H1 (cell line): ENCODE results near the gene NLRX1. TPM values are rescaled to one million over a fixed set of nuclear protein-coding genes. Genes with fewer than 3 reads are reported as not detected.

Source experiments
- CHD7 ChIP-seq: fragments of 300-600 bp; sonication (generic); IDR thresholded peaks from 2 replicates; pipeline ENCODE4 v1.7.1; 2012; ENCODE audit warnings: low read length, moderate library complexity, mild to moderate bottlenecking, inconsistent platforms; ENCODE audit not compliant: insufficient replicate concordance
- RFX5 ChIP-seq: IDR thresholded peaks from 2 replicates; pipeline ENCODE4 v1.6.1; 2011; ENCODE audit warnings: low read depth, low read length, improper control_type of control experiment, borderline replicate concordance
- SIX5 ChIP-seq: IDR thresholded peaks from 2 replicates; pipeline ENCODE4 v1.6.1; 2011; ENCODE audit warnings: mild to moderate bottlenecking, low read depth, low read length
- polyA plus RNA-seq, 7 experiments: library from polyadenylated mRNA; depleted of rRNA in 3 of 7; stranded (reverse) in 5 of 7; unstranded in 2 of 7; fragments of >200 nt in 5 of 7; fragments of 200-250 nt in 2 of 7; gene quantifications; 1 replicate in 5 of 7; 2 replicates in 1 of 7; 4 replicates in 1 of 7; pipeline versions ENCODE4 v1.2.1 to v1.2.3, GENCODE V29; 2011 to 2013; ENCODE audit warnings: missing spikeins in 2 of 7, mixed read lengths in 2 of 7
- total RNA-seq: library from RNA; stranded (reverse); fragmentation: NEBNext Ultra II Directional; extraction: Animal tissue kit (Norgen Biotek cat#: 25700); gene quantifications from 2 replicates; pipeline ENCODE4 v1.2.1, GENCODE V29; 2021
- TF ChIP-seq, protein P1 (sequence below): IDR thresholded peaks from 2 replicates; pipeline ENCODE4 v1.6.1; 2012; ENCODE audit warnings: low read length, inconsistent platforms

Gene NLRX1
- total and polyA plus RNA-seq, 2 of the 8 experiments (the other 6 are each of a cell fraction or from before 2014, with no cell fraction given), result 13.2 to 18.6 TPM

GRCh38 chr11:119210050-119210449 is 41.5 kb downstream of the NLRX1 start (continued):
- TF ChIP-seq, protein P1, sequence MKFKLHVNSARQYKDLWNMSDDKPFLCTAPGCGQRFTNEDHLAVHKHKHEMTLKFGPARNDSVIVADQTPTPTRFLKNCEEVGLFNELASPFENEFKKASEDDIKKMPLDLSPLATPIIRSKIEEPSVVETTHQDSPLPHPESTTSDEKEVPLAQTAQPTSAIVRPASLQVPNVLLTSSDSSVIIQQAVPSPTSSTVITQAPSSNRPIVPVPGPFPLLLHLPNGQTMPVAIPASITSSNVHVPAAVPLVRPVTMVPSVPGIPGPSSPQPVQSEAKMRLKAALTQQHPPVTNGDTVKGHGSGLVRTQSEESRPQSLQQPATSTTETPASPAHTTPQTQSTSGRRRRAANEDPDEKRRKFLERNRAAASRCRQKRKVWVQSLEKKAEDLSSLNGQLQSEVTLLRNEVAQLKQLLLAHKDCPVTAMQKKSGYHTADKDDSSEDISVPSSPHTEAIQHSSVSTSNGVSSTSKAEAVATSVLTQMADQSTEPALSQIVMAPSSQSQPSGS, result no peak
- TF ChIP-seq RFX5 (no peak), CHD7 (no peak), SIX5 (no peak)
